ENCODE data around the gene ASPG.

- TF ChIP-seq ELF4 (CRISPR knock-in tag; IDR thresholded peaks at IDR 0.05; ENCODE audit: low read depth), result no peak
- TF ChIP-seq ZNF263 (CRISPR knock-in tag; IDR thresholded peaks at IDR 0.05; ENCODE audit: low read depth), result no peak
- no peak for TF ChIP-seq SP1 (CRISPR knock-in tag; conservative IDR thresholded peaks at IDR 0.05)
- TF ChIP-seq, protein P1, sequence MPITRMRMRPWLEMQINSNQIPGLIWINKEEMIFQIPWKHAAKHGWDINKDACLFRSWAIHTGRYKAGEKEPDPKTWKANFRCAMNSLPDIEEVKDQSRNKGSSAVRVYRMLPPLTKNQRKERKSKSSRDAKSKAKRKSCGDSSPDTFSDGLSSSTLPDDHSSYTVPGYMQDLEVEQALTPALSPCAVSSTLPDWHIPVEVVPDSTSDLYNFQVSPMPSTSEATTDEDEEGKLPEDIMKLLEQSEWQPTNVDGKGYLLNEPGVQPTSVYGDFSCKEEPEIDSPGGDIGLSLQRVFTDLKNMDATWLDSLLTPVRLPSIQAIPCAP (CRISPR knock-in tag; IDR thresholded peaks at IDR 0.05), result no peak
- no peak for TF ChIP-seq CTCF (IDR thresholded peaks at IDR 0.05)
- no peak for TF ChIP-seq E2F4 (CRISPR knock-in tag; IDR thresholded peaks at IDR 0.05; ENCODE audit: borderline replicate concordance, low read depth)
- no peak for TF ChIP-seq FOXJ3 (CRISPR knock-in tag; IDR thresholded peaks at IDR 0.05; ENCODE audit: borderline replicate concordance)
These were observed 49.3 kb upstream of the ASPG start for GRCh38 chr14:104036212-104036611.
